ENCODE data around the gene GREB1. TPM values are rescaled to one million over a fixed set of nuclear protein-coding genes. Genes with fewer than 3 reads are reported as not detected.

Gene GREB1
- polyA plus RNA-seq, 1 of the 3 experiments (the other 2 are of a cell fraction) = 2.9 TPM

GRCh38 chr2:11621410-11621809 lies 87.6 kb downstream of the GREB1 start:
- no peaks in the 10 kb centered on the region for H4K20me1 ChIP-seq (ENCODE audit: insufficient read depth)
- no peaks in the 10 kb centered on the region for H3K9me3 ChIP-seq
- DNase-seq = no peak
- H3K36me3 ChIP-seq (replicated peaks in 1 of 2; ENCODE audit: control insufficient read depth in 1 of 2, insufficient read depth in 2 of 2, low read length in 1 of 2) = peaks cover 0 to 6% of the 10 kb centered on the region in 2 experiments
- ChIA-PET POLR2A (no interaction called here), CTCF (interaction anchor here (0.6 to 2.3 kb wide), 8 partner anchors 20 to 489 kb away, joined by 3 to 15 read pairs (median 5); partner anchors contain the start of gene GREB1)
- peaks cover 0 to 11% of the 10 kb centered on the region in 2 experiments; a peak in 1 of 4 replicates for H3K4me1 ChIP-seq (ENCODE audit: control insufficient read depth in 1 of 2, insufficient read depth in 2 of 2, low read depth in 1 of 2, low read length in 1 of 2)
- H2AFZ ChIP-seq (ENCODE audit: low read depth) = no peak overlapping the region
- 0 out of 2 replicates have a peak, but pooled peaks have one; percentile 5 for TF ChIP-seq MXI1 (IDR thresholded peaks at IDR 0.05; ENCODE audit: low read depth, low read length)
- TF ChIP-seq, protein P1, sequence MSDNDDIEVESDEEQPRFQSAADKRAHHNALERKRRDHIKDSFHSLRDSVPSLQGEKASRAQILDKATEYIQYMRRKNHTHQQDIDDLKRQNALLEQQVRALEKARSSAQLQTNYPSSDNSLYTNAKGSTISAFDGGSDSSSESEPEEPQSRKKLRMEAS (IDR thresholded peaks at IDR 0.05; ENCODE audit: low read depth) = no peak
- 22% methylated on average over 2 of the region's 2 CpGs for WGBS (ENCODE audit: low lambda C conversion rate)
- H3K9ac ChIP-seq = no peak overlapping the region
- H3K4me3 ChIP-seq (ENCODE audit: low read depth in 2 of 2, low read length in 1 of 2) = no peak overlapping the region
- H3K27me3 ChIP-seq (ENCODE audit: insufficient read depth) = no peaks in the 10 kb centered on the region
- no peaks in the 10 kb centered on the region for H3K79me2 ChIP-seq (ENCODE audit: insufficient read depth)
- H3K9me2 ChIP-seq = no peaks in the 10 kb centered on the region
- H3F3A ChIP-seq (replicated peaks; ENCODE audit: insufficient read depth) = no peaks in the 10 kb centered on the region
- H3K4me2 ChIP-seq = no peak overlapping the region
- H3K27ac ChIP-seq (ENCODE audit: low read depth in 2 of 2, low read length in 1 of 2) = peak overlapping the region in 1 of 2 experiments; percentile 34; a peak in 1 of 4 replicates

- Histone ChIP-seq H3K9ac (no peak overlapping the region), H4K20me1 (ENCODE audit: insufficient read depth) (no peaks in the 10 kb centered on the region), H3K27me3 (ENCODE audit: insufficient read depth) (no peaks in the 10 kb centered on the region), H3K4me2 (no peak overlapping the region), H3K4me1 (ENCODE audit: control insufficient read depth in 1 of 2, insufficient read depth in 2 of 2, low read depth in 1 of 2, low read length in 1 of 2) (peaks cover 0 to 11% of the 10 kb centered on the region in 2 experiments; a peak in 1 of 4 replicates), H3F3A (replicated peaks; ENCODE audit: insufficient read depth) (no peaks in the 10 kb centered on the region), H3K79me2 (ENCODE audit: insufficient read depth) (no peaks in the 10 kb centered on the region), H3K36me3 (replicated peaks in 1 of 2; ENCODE audit: control insufficient read depth in 1 of 2, insufficient read depth in 2 of 2, low read length in 1 of 2) (peaks cover 0 to 14% of the 10 kb centered on the region in 2 experiments), H3K9me2 (no peaks in the 10 kb centered on the region), H3K4me3 (ENCODE audit: low read depth in 2 of 2, low read length in 1 of 2) (no peak overlapping the region), H2AFZ (ENCODE audit: low read depth) (no peak overlapping the region), H3K27ac (ENCODE audit: low read depth in 2 of 2, low read length in 1 of 2) (no peak overlapping the region), H3K9me3 (no peaks in the 10 kb centered on the region)
- ChIA-PET CTCF (interaction anchor here (1.0 to 2.4 kb wide), 4 partner anchors 38 to 171 kb away, joined by 3 to 12 read pairs (median 6); no protein-coding TSS in a partner anchor), POLR2A (no interaction called here)
- no peak for DNase-seq
- 50% methylated on average over 1 of the region's 1 CpG for WGBS (ENCODE audit: low lambda C conversion rate)
- TF ChIP-seq POLR2AphosphoS5 (IDR thresholded peaks at IDR 0.05; ENCODE audit: low read depth, low read length) = no peak
- no peak for TF ChIP-seq FOXJ3 (CRISPR knock-in tag; IDR thresholded peaks at IDR 0.05)
These were observed 88.8 kb downstream of the GREB1 start for GRCh38 chr2:11622611-11623010.

DNA sequence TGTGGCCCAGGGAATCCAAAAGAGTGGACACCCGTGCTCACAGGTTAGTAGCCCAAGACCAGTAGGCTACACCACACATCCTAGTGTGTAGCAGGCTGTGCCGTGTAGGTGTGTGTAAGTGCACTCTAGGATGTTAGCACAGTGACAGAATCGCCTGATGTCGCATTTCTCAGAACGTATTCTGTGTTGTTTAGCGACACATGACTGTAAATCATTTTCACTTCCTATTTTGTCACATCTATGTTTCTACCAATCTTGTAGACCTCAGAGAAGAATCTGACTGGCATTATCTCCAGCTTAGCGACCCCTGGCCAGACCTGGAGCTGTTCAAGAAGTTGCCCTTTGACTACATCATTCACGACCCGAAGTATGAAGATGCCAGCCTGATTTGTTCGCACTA lies 91.0 kb downstream of the GREB1 start:
- H3K9me3 ChIP-seq = no peaks in the 10 kb centered on the region
- TF ChIP-seq NRF1 (IDR thresholded peaks at IDR 0.05; ENCODE audit: low read depth, low read length) = no peak
- peaks cover 0 to 14% of the 10 kb centered on the region in 2 experiments for H3K36me3 ChIP-seq (replicated peaks in 1 of 2; ENCODE audit: control insufficient read depth in 1 of 2, insufficient read depth in 2 of 2, low read length in 1 of 2)
- 81% methylated on average over 10 of the region's 10 CpGs for WGBS (ENCODE audit: low lambda C conversion rate)
- ChIA-PET CTCF (interaction anchor here (1.0 to 1.4 kb wide), 2 partner anchors 10 to 22 kb away, joined by 3 to 4 read pairs; no protein-coding TSS in a partner anchor), POLR2A (no interaction called here)
- no peaks in the 10 kb centered on the region for H3K9me2 ChIP-seq
- no peak for DNase-seq
- peaks cover 0 to 14% of the 10 kb centered on the region in 2 experiments; a peak in 1 of 4 replicates for H3K4me1 ChIP-seq (ENCODE audit: control insufficient read depth in 1 of 2, insufficient read depth in 2 of 2, low read depth in 1 of 2, low read length in 1 of 2)
- H3K9ac ChIP-seq = no peak overlapping the region
- no peaks in the 10 kb centered on the region for H3K79me2 ChIP-seq (ENCODE audit: insufficient read depth)
- H3K4me3 ChIP-seq (ENCODE audit: low read depth in 2 of 2, low read length in 1 of 2) = no peak overlapping the region
- H3K27ac ChIP-seq (ENCODE audit: low read depth in 2 of 2, low read length in 1 of 2) = no peak overlapping the region
- H3K27me3 ChIP-seq (ENCODE audit: insufficient read depth) = no peaks in the 10 kb centered on the region
- no peak overlapping the region for H3K4me2 ChIP-seq
- no peaks in the 10 kb centered on the region for H3F3A ChIP-seq (replicated peaks; ENCODE audit: insufficient read depth)
- no peaks in the 10 kb centered on the region for H4K20me1 ChIP-seq (ENCODE audit: insufficient read depth)
- no peak overlapping the region for H2AFZ ChIP-seq (ENCODE audit: low read depth)
